GM03348 (cell line): ENCODE measurements around the gene OTOG.
A peak's percentile ranks its signal among the peaks of the same experiment; 100 is the strongest.

Experiments used
- DNase-seq: peaks from one replicate; pipeline ENCODE4 v3.0.0; 2012; ENCODE audit warnings: low spot score

The OTOG gene

GRCh38 chr11:17651061-17651460 is 104.0 kb downstream of the OTOG start:
- DNase-seq = no peak

- no peak for DNase-seq
Observed at GRCh38 chr11:17651681-17652080, 104.6 kb downstream of the OTOG start.

DNA sequence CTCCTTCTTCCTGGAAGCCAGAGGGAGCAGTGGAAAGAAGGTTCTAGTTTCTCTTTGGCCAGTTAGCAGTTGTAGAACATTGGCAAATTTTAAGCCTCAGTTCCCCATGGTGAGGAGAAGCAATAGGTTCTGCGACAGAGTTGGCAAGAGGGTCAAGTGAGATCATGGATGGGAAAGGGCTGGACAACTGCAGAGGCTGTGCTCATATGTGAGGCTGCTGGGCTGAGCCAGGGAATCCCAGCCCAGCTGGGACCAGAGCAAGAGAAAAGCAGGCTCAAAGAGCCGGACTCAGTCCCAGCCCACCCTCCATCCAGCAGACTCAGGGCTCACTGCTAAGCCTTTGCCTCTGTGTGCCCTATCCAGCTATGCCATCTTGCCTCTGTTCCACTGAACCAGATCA is 105.5 kb downstream of the OTOG start:
- DNase-seq = no peak

DNA sequence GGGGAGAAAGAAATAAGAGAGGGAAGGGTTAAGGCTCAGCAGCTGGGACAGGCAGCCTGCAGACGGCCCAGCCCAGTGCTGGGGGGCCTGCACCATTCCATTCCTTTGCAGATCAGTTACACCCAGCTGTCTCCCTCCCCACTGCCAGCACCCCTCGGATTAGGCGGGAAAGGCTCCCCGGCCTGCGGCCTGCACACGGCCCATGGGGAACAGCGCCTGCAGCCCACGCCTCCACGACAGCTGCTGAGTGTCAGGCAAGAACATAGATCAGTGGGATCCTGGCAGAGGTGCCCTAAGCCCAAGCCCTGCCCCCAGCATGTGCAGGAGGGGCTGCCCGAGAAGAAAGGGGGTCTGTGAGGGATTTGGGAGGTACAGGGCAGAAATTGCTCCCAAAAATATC is 106.6 kb downstream of the OTOG start:
- no peak for DNase-seq

DNA sequence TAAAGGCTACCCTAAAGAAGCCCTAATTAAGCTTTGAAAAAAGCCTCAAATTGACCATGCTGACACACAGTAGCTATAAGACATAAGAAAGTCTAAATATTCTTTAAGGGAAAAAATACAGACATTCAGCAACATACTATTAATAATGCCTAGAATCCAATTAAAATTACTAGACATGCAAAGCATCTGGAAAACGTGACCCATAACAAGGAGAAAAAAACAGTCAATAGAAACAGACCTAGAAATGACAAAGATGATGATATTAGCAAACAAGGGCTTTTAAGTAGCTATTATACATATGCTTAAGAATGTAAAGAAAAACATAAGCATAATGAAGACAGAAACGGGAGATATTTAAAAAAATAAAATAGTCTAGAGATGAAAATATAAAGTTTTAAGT is 108.6 kb downstream of the OTOG start:
- DNase-seq = no peak

DNA sequence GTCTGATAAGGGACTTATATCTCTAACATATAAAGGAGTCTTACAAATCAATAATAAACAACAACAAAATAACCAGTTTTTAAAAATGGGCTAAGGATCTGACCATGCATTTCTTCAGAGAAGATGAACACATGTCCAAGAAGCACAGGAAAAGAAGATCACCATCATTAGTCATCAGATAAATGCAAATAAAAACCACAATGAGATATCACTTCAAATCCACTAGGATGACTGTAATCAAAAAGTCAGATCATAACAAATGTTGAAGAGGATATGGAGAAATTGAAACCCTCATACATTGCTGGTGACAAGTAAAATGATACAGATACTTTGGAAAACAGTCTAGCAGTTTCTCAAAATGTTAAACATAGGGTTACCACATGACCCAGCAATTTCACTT is 111.2 kb downstream of the OTOG start:
- no peak for DNase-seq

DNA sequence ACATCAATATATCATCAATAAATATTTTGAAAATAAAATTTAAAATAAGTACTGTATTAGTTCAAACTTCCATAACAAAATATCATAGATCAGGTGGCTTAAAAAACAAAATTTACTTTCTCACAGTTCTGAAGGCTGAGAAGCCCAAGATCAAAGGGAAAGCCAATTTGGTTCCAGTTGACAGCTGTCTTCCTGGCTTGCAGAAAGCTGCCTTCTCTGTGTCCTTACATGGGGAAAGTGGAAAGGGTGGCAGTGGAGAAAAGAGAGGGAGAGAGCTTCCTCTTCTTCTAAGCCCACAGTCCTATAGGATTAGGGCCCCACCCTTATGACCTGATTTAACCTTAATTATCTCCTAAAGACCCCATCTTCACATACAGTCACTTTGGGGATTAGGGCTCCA is 121.1 kb downstream of the OTOG start:
- DNase-seq = no peak

- DNase-seq = no peak
Observed at GRCh38 chr11:17672469-17672868, 125.4 kb downstream of the OTOG start.

- no peak for DNase-seq
Observed at GRCh38 chr11:17673951-17674350, 126.9 kb downstream of the OTOG start.

DNA sequence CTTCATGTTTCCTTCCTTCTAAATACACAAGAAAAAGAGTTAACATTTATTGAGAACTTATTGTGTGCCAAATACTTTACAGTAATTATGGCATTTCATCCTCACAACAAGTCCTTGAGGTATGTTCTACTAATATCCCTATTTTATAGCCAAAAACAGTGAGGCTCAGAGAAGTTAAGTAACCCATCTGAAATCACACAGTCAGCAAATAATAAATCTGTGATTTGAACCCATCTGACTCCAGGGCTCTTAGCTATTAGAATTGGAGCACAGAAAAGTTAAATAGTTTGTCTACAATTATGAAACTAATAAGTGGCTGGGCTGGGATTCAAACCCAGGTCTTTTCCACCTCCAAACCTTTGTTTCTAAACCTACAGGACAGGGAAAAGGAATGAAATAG is 135.8 kb downstream of the OTOG start:
- DNase-seq = no peak

GRCh38 chr11:17683377-17684161 is 136.5 kb downstream of the OTOG start:
- DNase-seq = peak; percentile 31

GRCh38 chr11:17684550-17684949 is 137.5 kb downstream of the OTOG start:
- no peak for DNase-seq

- no peak for DNase-seq
Observed at GRCh38 chr11:17686231-17686980, 139.3 kb downstream of the OTOG start.

- DNase-seq = peak; percentile 41
Observed at GRCh38 chr11:17687946-17688670, 141.0 kb downstream of the OTOG start.

- no peak for DNase-seq
Observed at GRCh38 chr11:17691550-17691949, 144.5 kb downstream of the OTOG start.

- DNase-seq = no peak
Observed at GRCh38 chr11:17691976-17692375, 144.9 kb downstream of the OTOG start.

DNA sequence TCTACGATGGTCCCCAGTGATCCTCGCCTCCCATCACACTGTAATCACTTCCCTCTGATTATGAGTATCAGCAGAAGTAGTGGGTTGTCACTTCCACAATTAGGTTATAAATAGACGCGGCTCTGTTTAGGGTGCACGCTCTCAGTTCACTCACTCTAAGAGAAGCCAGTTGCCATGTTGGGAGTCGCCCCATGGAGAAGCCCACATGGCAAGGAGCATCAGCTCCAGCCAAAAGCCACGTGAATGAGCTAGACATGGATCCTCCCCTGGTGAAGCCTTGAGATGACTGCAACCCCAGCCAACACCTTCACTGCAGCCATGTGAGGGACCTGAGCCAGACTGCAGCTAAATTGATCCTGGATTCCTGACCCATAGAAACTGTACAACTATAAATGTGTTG is 145.9 kb downstream of the OTOG start:
- no peak for DNase-seq

GRCh38 chr11:17693531-17693930 is 146.5 kb downstream of the OTOG start:
- no peak for DNase-seq

DNA sequence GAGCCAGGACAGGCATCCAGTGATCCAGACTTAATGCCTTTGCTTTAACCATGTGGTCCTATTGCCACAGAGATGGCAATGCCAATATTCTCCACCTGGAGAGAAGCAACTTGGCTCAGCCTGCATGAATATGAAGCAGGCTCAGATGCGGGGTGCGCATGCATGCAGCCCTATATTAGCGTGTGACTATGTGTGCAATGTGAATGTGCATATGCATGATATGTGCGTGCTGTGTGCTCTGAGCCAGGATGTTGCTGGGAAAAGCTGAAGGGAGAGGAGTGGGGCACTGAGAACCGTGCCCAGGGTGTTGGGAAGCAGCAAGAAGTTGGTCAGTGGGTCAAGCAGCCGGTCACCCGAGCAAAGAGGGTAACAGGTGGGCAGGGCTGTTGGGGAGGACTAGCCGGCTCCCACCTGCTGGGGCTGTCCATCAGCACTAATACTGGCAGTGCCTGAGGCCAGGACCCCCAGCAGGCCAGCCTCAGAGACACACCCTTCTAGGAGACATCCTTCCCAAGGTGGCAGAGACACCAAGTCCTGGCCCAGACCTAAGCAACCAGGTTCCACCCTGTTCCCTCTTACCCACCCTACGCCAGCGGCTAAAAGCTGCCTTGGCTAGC is 147.5 kb downstream of the OTOG start:
- DNase-seq = no peak

DNA sequence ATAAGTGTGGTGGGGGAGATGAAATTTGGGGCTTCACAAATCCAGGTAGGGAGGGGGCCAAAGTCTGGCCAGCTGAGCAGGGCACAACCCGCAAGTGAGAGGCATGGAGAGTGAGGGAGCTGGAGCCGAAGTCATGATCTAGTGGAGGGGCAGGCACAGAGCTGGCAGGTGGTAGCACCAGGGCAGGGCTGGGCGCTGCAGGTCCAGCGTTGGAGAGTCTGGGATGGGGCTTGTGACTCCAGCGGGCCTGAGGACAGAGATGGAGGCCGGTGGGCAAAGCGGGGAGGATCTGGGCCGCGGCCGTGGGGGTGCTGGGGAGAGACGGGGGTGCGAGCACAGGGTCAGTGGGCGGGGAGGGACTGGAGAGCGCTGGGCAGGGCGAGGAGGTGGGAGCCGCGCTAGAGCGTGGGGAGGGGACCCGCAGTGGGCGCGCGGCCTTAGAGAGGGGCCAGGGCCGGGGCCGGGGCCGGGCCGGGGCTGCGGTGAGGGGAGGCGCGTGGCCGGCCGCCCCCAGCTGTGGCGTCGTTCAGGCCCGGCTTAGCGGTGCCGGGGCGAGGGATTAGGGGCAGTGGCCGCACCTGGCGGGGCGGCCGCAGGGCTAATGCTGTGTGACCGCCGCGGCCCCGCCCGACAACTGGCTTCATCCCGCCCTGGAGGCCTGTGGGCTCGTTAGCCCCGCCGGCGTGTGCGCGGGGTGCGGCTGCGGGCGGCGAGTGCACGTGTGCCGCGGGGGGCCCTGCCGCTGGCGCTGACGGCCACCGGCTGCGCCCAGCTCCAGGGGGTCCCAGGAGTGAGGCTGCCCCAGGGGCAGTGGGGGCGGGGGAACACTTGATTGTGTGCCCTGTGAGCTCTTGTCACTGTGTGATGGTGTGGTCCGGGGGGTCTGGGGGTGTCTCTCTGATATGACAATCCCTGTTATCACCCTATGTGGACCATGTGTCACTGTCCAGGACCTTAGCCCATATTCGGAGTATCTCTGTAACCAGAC is 148.7 kb downstream of the OTOG start:
- DNase-seq = no peak

- no peak for DNase-seq
Observed at GRCh38 chr11:17696741-17697140, 149.7 kb downstream of the OTOG start.
